Measurements from ENCODE around the gene MTR. TPM values are rescaled to one million over a fixed set of nuclear protein-coding genes. Genes with fewer than 3 reads are reported as not detected.

Gene MTR
- total and polyA plus RNA-seq, 9 of the 15 experiments (the other 6 are each of a cell fraction or from before 2014, with no cell fraction given), result 3.4 to 44.3 (median 20.3) TPM

DNA sequence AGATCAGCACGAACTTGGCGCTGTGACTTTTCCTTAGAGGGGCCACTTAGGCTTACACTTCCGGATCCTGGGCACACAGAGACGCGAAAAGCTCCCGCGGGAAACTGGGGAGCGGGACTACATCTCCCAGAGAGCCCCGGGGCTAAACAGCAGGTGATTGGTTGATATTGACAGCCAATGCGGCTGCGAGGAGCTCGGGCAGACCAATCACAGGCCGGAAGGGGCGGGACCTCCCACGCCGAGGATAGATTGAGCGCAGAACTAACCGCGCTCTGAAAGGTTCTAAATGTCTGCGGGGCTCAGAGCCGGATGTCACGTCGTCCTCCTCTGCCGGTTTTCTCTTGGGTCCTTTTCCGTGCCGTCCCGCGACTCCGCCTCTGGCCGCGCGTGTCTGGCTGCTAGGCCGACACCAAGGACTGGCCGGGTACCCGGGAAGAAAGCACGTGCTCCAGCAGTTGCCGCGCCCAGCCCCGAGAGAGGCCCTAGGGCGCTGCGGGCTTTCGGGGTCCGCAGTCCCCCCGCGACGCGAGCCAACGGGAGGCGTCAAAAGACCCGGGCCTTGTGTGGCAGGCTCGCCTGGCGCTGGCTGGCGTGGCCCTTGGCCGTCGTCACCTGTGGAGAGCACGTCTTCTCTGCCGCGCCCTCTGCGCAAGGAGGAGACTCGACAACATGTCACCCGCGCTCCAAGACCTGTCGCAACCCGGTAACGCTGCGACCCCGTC is at the start of gene MTR (continued):
- TF ChIP-seq ZNF561 (CRISPR knock-in tag; conservative IDR thresholded peaks at IDR 0.05) (no peak), TAF1 (IDR thresholded peaks at IDR 0.05; ENCODE audit: control insufficient read depth, extremely low read depth, insufficient read depth, low read length, severe bottlenecking) (peak; percentile 96), ZNF766 (CRISPR knock-in tag; conservative IDR thresholded peaks at IDR 0.05) (no peak), SMARCE1 (IDR thresholded peaks at IDR 0.05) (no peak), EP300 (IDR thresholded peaks at IDR 0.05; ENCODE audit: low read length) (peak; percentile 33; the same call in 1 of the 2 replicates), NFYB (IDR thresholded peaks at IDR 0.05; ENCODE audit: extremely low read depth, insufficient read length) (peak; percentile 96), HNRNPK (IDR thresholded peaks at IDR 0.05; ENCODE audit: low read depth, low read length, poor library complexity, severe bottlenecking) (no peak), TBL1XR1 (IDR thresholded peaks at IDR 0.05; ENCODE audit: low read length in 2 of 2) (no peak), U2AF1 (optimal IDR thresholded peaks at IDR 0.05; ENCODE audit: low read depth, low read length) (no peak), MCM7 (IDR thresholded peaks at IDR 0.05) (no peak), ZNF668 (CRISPR knock-in tag; IDR thresholded peaks at IDR 0.05) (peak; percentile 59; the same call in 1 of the 2 replicates), COPS2 (conservative IDR thresholded peaks at IDR 0.05) (no peak), SMAD4 (CRISPR knock-in tag; conservative IDR thresholded peaks at IDR 0.05) (no peak), GABPB1 (CRISPR knock-in tag; IDR thresholded peaks at IDR 0.05) (peak; percentile 93), ZNF436 (CRISPR knock-in tag; IDR thresholded peaks at IDR 0.05) (no peak), MIER1 (IDR thresholded peaks at IDR 0.05; ENCODE audit: low read depth) (no peak), SP1 (CRISPR knock-in tag; IDR thresholded peaks at IDR 0.05) (no peak; the same call in 1 of the 2 replicates), MED1 (CRISPR knock-in tag; IDR thresholded peaks at IDR 0.05; ENCODE audit: borderline replicate concordance) (no peak), ZNF707 (CRISPR knock-in tag; conservative IDR thresholded peaks at IDR 0.05) (no peak)
- TF ChIP-seq, protein P1, sequence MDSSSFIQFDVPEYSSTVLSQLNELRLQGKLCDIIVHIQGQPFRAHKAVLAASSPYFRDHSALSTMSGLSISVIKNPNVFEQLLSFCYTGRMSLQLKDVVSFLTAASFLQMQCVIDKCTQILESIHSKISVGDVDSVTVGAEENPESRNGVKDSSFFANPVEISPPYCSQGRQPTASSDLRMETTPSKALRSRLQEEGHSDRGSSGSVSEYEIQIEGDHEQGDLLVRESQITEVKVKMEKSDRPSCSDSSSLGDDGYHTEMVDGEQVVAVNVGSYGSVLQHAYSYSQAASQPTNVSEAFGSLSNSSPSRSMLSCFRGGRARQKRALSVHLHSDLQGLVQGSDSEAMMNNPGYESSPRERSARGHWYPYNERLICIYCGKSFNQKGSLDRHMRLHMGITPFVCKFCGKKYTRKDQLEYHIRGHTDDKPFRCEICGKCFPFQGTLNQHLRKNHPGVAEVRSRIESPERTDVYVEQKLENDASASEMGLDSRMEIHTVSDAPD (CRISPR knock-in tag; IDR thresholded peaks at IDR 0.05), result no peak
- TF ChIP-seq, protein P2, sequence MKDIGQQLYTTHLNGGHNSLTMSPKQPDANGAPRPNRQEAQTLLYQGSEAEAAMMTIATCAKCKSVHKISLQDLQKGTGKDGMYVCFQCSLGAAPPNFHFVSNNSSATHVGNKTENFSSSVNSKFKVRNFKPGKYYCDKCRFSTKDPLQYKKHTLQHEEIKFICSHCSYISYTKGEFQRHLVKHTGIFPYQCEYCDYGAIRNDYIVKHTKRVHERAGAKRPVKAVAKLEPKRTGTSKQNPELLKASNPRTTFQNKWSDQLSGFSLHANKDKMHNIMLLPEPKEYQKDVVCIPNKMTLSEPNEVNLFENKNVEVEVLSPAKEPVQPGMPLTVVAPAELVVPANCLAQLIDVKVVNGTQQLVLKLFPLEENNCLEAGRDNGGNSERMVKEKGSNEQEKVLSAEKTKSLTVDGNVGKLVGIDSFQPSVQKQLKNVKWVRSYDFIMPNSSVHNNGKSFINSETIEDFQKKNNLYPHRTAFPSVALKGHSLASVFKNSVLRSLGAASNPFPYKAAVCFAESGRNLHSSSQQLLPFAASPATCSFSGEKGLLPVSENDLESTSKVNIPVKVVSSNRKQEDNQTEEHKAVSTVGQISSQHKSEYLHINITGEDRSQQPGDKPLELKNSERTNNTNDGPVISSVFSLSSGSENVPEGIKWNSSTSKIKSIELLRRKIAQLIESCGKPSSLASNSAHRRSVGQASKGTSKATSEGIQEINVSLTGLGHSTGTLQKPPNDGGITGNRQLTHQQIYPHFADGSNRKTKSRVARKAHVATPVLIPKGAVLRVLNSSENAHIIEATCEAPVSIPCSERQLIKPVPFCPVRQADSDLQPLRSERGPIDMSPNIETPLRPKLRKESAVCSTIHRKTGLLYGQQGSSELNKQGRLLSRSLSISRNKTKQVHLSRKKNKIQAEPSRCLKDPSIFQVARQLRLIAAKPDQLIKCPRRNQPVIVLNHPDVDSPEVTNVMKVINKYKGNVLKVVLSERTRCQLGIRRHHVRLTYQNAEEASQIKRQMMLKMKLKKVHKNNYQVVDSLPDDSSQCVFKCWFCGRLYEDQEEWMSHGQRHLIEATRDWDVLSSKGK (CRISPR knock-in tag; IDR thresholded peaks at IDR 0.05), result no peak
- TF ChIP-seq, protein P3, sequence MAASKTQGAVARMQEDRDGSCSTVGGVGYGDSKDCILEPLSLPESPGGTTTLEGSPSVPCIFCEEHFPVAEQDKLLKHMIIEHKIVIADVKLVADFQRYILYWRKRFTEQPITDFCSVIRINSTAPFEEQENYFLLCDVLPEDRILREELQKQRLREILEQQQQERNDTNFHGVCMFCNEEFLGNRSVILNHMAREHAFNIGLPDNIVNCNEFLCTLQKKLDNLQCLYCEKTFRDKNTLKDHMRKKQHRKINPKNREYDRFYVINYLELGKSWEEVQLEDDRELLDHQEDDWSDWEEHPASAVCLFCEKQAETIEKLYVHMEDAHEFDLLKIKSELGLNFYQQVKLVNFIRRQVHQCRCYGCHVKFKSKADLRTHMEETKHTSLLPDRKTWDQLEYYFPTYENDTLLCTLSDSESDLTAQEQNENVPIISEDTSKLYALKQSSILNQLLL (CRISPR knock-in tag; IDR thresholded peaks at IDR 0.05; ENCODE audit: borderline replicate concordance), result no peak

Data from K562 (cell line).